Nephron (organoid): ENCODE measurements around the gene GPR33.

Experiments
- H3K27ac Mint-ChIP-seq, 3 experiments: 2 replicates each; pipeline ENCODE4 v1.8.0; 2020; ENCODE audit warnings: mixed read lengths in 3 of 3, mild to moderate bottlenecking in 2 of 3, moderate library complexity in 1 of 3
- H3K27me3 Mint-ChIP-seq: 2 replicates; pipeline ENCODE4 v1.8.0; 2021; ENCODE audit warnings: low read depth, mild to moderate bottlenecking, moderate library complexity, mixed read lengths
- H3K36me3 Mint-ChIP-seq: 2 replicates; pipeline ENCODE4 v1.8.0; 2020; ENCODE audit warnings: low read depth, mixed read lengths
- H3K4me1 Mint-ChIP-seq: 2 replicates; pipeline ENCODE4 v1.8.0; 2020; ENCODE audit warnings: mixed read lengths
- H3K4me3 Mint-ChIP-seq, 3 experiments: 2 replicates each; pipeline ENCODE4 v1.8.0; 2020; ENCODE audit warnings: mild to moderate bottlenecking in 3 of 3, mixed read lengths in 3 of 3, moderate library complexity in 2 of 3
- H3K9me3 Mint-ChIP-seq: 2 replicates; pipeline ENCODE4 v1.8.0; 2020; ENCODE audit warnings: mixed read lengths
- TF ChIP-seq, protein P1 (sequence below), 3 experiments: fragments of 200-600 bp; sonication (generic); IDR thresholded peaks; one replicate each; pipeline ENCODE4 v1.5.0; 2021; ENCODE audit warnings: antibody characterized with exemption in 3 of 3; ENCODE audit not compliant: unreplicated experiment in 3 of 3

The GPR33 gene, protein sequence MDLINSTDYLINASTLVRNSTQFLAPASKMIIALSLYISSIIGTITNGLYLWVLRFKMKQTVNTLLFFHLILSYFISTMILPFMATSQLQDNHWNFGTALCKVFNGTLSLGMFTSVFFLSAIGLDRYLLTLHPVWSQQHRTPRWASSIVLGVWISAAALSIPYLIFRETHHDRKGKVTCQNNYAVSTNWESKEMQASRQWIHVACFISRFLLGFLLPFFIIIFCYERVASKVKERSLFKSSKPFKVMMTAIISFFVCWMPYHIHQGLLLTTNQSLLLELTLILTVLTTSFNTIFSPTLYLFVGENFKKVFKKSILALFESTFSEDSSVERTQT

DNA sequence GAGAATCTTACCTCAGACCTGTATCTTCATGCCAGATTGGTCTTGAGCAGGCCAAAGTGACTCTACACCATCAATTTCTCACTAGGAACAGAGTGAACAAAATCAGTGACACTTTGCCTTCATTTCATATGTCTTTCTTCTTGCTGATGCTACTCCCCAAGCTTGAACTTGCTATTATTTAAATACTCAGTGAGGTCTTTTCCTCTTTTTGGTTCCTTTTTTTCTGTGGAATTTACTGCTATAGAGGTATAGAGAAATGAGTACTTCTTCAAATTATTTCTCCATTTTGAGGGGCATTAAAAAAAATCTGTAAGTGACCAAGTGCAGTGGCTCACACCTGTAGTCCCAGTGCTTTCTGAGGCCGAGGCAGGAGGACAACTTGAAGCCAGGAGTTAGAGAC is at the start of gene GPR33:
Gene GPR33, minus strand, starts transcription at position 154 of the 400 bp plus-strand sequence. CDS start 4,074 bp downstream, outside the sequence.
- H3K4me1 Mint-ChIP-seq, result no peaks in the 10 kb centered on the region
- H3K9me3 Mint-ChIP-seq, result no peaks in the 10 kb centered on the region
- H3K27ac Mint-ChIP-seq, result no peak within 1 kb of the TSS
- TF ChIP-seq, protein P1, sequence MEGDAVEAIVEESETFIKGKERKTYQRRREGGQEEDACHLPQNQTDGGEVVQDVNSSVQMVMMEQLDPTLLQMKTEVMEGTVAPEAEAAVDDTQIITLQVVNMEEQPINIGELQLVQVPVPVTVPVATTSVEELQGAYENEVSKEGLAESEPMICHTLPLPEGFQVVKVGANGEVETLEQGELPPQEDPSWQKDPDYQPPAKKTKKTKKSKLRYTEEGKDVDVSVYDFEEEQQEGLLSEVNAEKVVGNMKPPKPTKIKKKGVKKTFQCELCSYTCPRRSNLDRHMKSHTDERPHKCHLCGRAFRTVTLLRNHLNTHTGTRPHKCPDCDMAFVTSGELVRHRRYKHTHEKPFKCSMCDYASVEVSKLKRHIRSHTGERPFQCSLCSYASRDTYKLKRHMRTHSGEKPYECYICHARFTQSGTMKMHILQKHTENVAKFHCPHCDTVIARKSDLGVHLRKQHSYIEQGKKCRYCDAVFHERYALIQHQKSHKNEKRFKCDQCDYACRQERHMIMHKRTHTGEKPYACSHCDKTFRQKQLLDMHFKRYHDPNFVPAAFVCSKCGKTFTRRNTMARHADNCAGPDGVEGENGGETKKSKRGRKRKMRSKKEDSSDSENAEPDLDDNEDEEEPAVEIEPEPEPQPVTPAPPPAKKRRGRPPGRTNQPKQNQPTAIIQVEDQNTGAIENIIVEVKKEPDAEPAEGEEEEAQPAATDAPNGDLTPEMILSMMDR (IDR thresholded peaks at IDR 0.05; ENCODE audit: unreplicated experiment in 3 of 3), result no peak
- no peak within 1 kb of the TSS for H3K4me3 Mint-ChIP-seq
- no peaks in the 10 kb centered on the region for H3K36me3 Mint-ChIP-seq
- H3K27me3 Mint-ChIP-seq, result no peaks in the 10 kb centered on the region

DNA sequence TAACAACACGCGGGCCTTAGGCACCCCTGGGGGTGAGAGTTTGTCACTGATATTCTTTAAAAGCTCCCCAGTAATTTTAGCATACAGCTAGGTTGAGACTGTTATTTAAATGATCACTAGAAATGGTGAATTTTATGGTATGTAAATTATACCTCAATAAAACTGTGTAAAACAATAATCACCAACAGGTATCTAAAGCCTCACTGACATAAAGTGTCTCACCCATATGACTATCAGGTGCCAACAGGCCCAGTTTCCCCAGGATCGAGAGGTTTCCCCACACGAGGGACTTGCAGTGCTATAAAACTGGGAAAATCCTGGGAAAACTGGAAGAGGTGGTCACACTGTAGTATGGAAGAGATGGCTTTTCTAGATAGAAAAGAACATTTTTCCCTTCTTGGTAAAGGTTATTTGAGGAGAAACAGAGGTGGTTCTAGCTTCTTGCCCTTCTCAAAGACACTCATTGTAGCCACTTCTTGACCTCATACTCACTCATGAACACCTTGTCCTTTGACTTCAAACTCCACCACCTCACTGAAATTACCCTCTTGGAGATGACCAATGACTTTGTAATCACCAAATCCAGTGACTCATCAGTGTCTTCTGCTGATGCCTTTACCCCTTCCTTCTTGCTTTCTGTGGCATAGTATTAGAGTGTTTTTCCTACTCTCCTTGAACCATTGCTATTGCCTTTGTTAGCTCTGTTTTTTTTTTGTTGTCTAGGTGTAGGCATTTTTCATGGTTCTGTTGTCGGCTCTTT is 48.5 kb upstream of the GPR33 start:
- TF ChIP-seq, protein P1 (IDR thresholded peaks at IDR 0.05; ENCODE audit: unreplicated experiment in 3 of 3), result no peak
- H3K9me3 Mint-ChIP-seq, result no peaks in the 10 kb centered on the region
- no peak overlapping the region for H3K27ac Mint-ChIP-seq
- H3K36me3 Mint-ChIP-seq, result no peaks in the 10 kb centered on the region
- no peaks in the 10 kb centered on the region for H3K27me3 Mint-ChIP-seq
- no peaks in the 10 kb centered on the region for H3K4me1 Mint-ChIP-seq
- no peak overlapping the region for H3K4me3 Mint-ChIP-seq

DNA sequence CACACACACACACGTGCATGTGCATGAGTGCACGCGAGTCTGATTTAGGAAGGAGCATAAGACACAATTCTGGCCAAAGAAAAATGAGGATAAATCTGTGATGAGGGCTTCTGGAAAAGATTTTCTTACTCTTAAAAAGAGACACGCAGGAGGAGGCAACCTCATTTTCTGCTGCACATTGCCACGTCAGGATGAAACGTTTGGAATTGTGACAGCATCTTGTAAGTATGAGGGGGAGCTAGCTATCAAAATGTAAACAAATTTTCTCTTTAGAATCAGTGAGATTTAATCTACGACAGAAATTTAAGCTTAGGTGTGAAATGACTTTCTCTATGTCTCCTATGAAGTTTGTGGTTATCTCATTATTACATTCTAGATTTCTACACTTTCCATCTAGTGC is 42.3 kb upstream of the GPR33 start:
- Mint-ChIP-seq H3K27me3 (peaks cover 5% of the 10 kb centered on the region), H3K4me1 (no peaks in the 10 kb centered on the region), H3K4me3 (no peak overlapping the region), H3K36me3 (no peaks in the 10 kb centered on the region), H3K9me3 (no peaks in the 10 kb centered on the region), H3K27ac (no peak overlapping the region)
- TF ChIP-seq, protein P1 (IDR thresholded peaks at IDR 0.05; ENCODE audit: unreplicated experiment in 3 of 3), result no peak

DNA sequence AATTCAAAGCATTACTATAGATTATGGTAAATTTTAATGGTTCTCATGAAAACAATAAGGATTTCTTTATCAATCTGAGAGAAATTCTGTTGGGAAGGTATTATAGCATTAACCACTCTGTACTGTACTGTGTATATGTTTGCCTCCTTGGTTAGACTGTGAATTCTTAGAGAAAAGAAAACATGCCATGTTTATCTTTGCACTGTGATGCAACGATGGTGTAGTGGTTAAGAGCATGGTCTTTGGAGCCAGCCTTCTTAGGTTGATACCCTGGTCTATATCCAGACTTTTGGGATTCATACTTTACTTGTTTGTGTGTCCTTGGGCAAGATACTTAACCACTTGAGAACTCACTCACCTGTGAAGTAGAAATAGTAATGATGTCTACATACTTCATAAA is 41.2 kb upstream of the GPR33 start:
- Mint-ChIP-seq H3K36me3 (no peaks in the 10 kb centered on the region), H3K9me3 (peaks cover 3% of the 10 kb centered on the region), H3K4me1 (no peaks in the 10 kb centered on the region), H3K27me3 (peaks cover 5% of the 10 kb centered on the region), H3K27ac (no peak overlapping the region), H3K4me3 (no peak overlapping the region)
- TF ChIP-seq, protein P1 (IDR thresholded peaks at IDR 0.05; ENCODE audit: unreplicated experiment in 3 of 3), result no peak

DNA sequence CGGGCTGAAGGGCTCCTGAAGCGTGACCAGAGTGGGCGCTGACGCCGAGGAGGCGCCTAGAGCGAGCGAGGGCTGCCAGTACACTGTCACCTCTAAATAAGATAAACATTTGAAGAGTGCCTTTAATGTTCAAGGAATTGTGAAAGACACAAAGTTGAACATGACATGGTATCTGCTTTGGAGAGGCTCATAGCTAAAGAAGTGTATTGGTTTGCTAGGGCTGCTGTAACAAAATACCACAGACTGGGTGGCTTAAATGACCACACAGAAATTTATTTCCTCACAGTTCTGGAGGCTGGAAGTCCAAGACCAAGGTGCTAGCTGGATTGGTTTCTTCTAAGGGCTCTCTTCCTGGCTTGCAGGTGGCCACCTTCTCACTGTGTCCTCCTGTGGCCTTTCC is 39.7 kb upstream of the GPR33 start:
- no peak overlapping the region for H3K4me3 Mint-ChIP-seq
- no peaks in the 10 kb centered on the region for H3K36me3 Mint-ChIP-seq
- H3K4me1 Mint-ChIP-seq, result no peaks in the 10 kb centered on the region
- no peak overlapping the region for H3K27ac Mint-ChIP-seq
- H3K9me3 Mint-ChIP-seq, result peaks cover 3% of the 10 kb centered on the region
- peaks cover 5% of the 10 kb centered on the region for H3K27me3 Mint-ChIP-seq
- TF ChIP-seq, protein P1 (IDR thresholded peaks at IDR 0.05; ENCODE audit: unreplicated experiment in 3 of 3), result no peak
